Loucy (cell line): Measurements from ENCODE around the gene CACTIN.

Source experiments
- H2AFZ ChIP-seq: fragments of 200-600 bp; sonication (generic); 2 replicates; pipeline ENCODE4 v1.6.0; 2016; ENCODE audit warnings: antibody characterized with exemption, mild to moderate bottlenecking, low read length, moderate library complexity
- H3F3A ChIP-seq: fragments of 200-600 bp; 2 replicates; pipeline ENCODE4 v1.6.0; 2016; ENCODE audit warnings: antibody characterized with exemption, low read depth, mild to moderate bottlenecking
- H3K27me3 ChIP-seq: fragments of 200-600 bp; sonication (generic); 2 replicates; pipeline ENCODE4 v1.6.1; 2014; ENCODE audit warnings: low read length, mild to moderate bottlenecking; ENCODE audit not compliant: insufficient read depth, poor library complexity, severe bottlenecking
- H3K36me3 ChIP-seq: fragments of 200-600 bp; sonication (generic); 2 replicates; pipeline ENCODE4 v1.6.1; 2016; ENCODE audit warnings: low read length; ENCODE audit not compliant: insufficient read depth
- H3K4me1 ChIP-seq: fragments of 200-600 bp; sonication (generic); 2 replicates; pipeline ENCODE4 v1.5.1; 2014; ENCODE audit warnings: low read length, mild to moderate bottlenecking; ENCODE audit not compliant: insufficient read depth, poor library complexity, severe bottlenecking
- H3K4me2 ChIP-seq: fragments of 200-600 bp; sonication (generic); 2 replicates; pipeline ENCODE4 v1.6.0; 2014; ENCODE audit warnings: antibody characterized with exemption, low read length, low read depth, mild to moderate bottlenecking; ENCODE audit not compliant: poor library complexity, severe bottlenecking
- H3K4me3 ChIP-seq: fragments of 200-600 bp; sonication (generic); 2 replicates; pipeline ENCODE4 v1.5.1; 2014; ENCODE audit warnings: low read length, mild to moderate bottlenecking, mixed read lengths; ENCODE audit not compliant: poor library complexity, severe bottlenecking
- H3K79me2 ChIP-seq: fragments of 200-600 bp; sonication (generic); 2 replicates; pipeline ENCODE4 v1.6.1; 2014; ENCODE audit warnings: low read length; ENCODE audit not compliant: insufficient read depth
- H3K9ac ChIP-seq: fragments of 200-600 bp; sonication (generic); 2 replicates; pipeline ENCODE4 v1.6.0; 2014; ENCODE audit warnings: mild to moderate bottlenecking, low read depth, low read length, moderate library complexity; ENCODE audit not compliant: poor library complexity, severe bottlenecking
- H3K9me2 ChIP-seq: fragments of 200-600 bp; sonication (generic); replicated peaks from 2 replicates; pipeline ENCODE4 v1.6.1; 2016; ENCODE audit warnings: low read depth, low read length, mixed read lengths
- H3K9me3 ChIP-seq: fragments of 200-600 bp; sonication (generic); 2 replicates; pipeline ENCODE4 v1.6.1; 2014; ENCODE audit warnings: mild to moderate bottlenecking, antibody characterized with exemption, low read length, low read depth; ENCODE audit not compliant: insufficient read depth
- H4K20me1 ChIP-seq: fragments of 200-600 bp; sonication (generic); 2 replicates; pipeline ENCODE4 v1.6.0; 2014; ENCODE audit warnings: antibody characterized with exemption, low read length, mild to moderate bottlenecking; ENCODE audit not compliant: insufficient read depth, poor library complexity, severe bottlenecking
- CTCF ChIP-seq: fragments of 200-600 bp; sonication (generic); conservative IDR thresholded peaks from 2 replicates; pipeline ENCODE4 v1.5.1; 2014; ENCODE audit warnings: mild to moderate bottlenecking, antibody characterized with exemption, low read length
- EZH2phosphoT487 ChIP-seq: fragments of 200-600 bp; IDR thresholded peaks from 2 replicates; pipeline ENCODE4 v1.6.1; 2018; ENCODE audit warnings: antibody characterized with exemption, mild to moderate bottlenecking, moderate library complexity, borderline replicate concordance

CACTIN gene

GRCh38 chr19:3614858-3615505, 11.6 kb downstream of the CACTIN start:
- TF ChIP-seq CTCF, result no peak
- no peak for TF ChIP-seq EZH2phosphoT487
- Histone ChIP-seq H3K4me3 (no peak overlapping the region), H3F3A (no peaks in the 10 kb centered on the region), H3K4me2 (no peak overlapping the region), H3K36me3 (peaks cover 7% of the 10 kb centered on the region; the same call in 1 of the 2 replicates), H3K9me2 (no peaks in the 10 kb centered on the region), H4K20me1 (no peaks in the 10 kb centered on the region), H2AFZ (no peak overlapping the region), H3K9ac (no peak overlapping the region), H3K27me3 (no peaks in the 10 kb centered on the region), H3K4me1 (no peaks in the 10 kb centered on the region), H3K9me3 (no peaks in the 10 kb centered on the region), H3K79me2 (no peaks in the 10 kb centered on the region)

GRCh38 chr19:3613818-3614661, 12.6 kb downstream of the CACTIN start:
- no peaks in the 10 kb centered on the region for H3K27me3 ChIP-seq
- no peaks in the 10 kb centered on the region for H3K9me2 ChIP-seq
- H3F3A ChIP-seq, result no peaks in the 10 kb centered on the region
- no peaks in the 10 kb centered on the region for H3K9me3 ChIP-seq
- no peaks in the 10 kb centered on the region for H3K79me2 ChIP-seq
- no peak overlapping the region for H3K9ac ChIP-seq
- no peaks in the 10 kb centered on the region for H3K4me1 ChIP-seq
- H3K4me3 ChIP-seq, result no peak overlapping the region
- H3K4me2 ChIP-seq, result no peak overlapping the region
- H4K20me1 ChIP-seq, result no peaks in the 10 kb centered on the region
- H3K36me3 ChIP-seq, result peaks cover 7% of the 10 kb centered on the region; the same call in 1 of the 2 replicates
- no peak overlapping the region for H2AFZ ChIP-seq
- TF ChIP-seq EZH2phosphoT487, result no peak
- no peak for TF ChIP-seq CTCF

- Histone ChIP-seq H3K9ac (no peak overlapping the region), H3K36me3 (peaks cover 7% of the 10 kb centered on the region; the same call in 1 of the 2 replicates), H3K27me3 (no peaks in the 10 kb centered on the region), H3K79me2 (no peaks in the 10 kb centered on the region), H2AFZ (no peak overlapping the region), H3K9me3 (no peaks in the 10 kb centered on the region), H3K9me2 (no peaks in the 10 kb centered on the region), H3K4me2 (no peak overlapping the region), H3K4me3 (no peak overlapping the region), H4K20me1 (no peaks in the 10 kb centered on the region), H3F3A (no peaks in the 10 kb centered on the region), H3K4me1 (no peaks in the 10 kb centered on the region)
- TF ChIP-seq EZH2phosphoT487 (no peak), CTCF (no peak)
Observed at GRCh38 chr19:3612901-3613741, 13.5 kb downstream of the CACTIN start.
